SHP77 (cell line): Measurements from ENCODE around the gene MKS1.

Source experiments
- DNase-seq, 2 experiments: peaks; one replicate each; lab custom pipeline; 2025; lab: John Stamatoyannopoulos, UW

MKS1 gene

GRCh38 chr17:58244963-58245362 is 25.9 kb upstream of the MKS1 start:
- no peak for DNase-seq

- DNase-seq = no peak
Measured at GRCh38 chr17:58242171-58242784, 23.2 kb upstream of the MKS1 start.

- no peak for DNase-seq
Measured at GRCh38 chr17:58239987-58240386, 20.9 kb upstream of the MKS1 start.

GRCh38 chr17:58238147-58238634 is 19.1 kb upstream of the MKS1 start, which contains the start of gene LPO:
LPO (plus strand) TSS chr17:58238584; CDS start chr17:58242980, 4,396 bp downstream.
- DNase-seq = no peak

GRCh38 chr17:58236394-58236793 is 17.3 kb upstream of the MKS1 start:
- no peak for DNase-seq

- DNase-seq = no peak
Measured at GRCh38 chr17:58235821-58236220, 16.8 kb upstream of the MKS1 start.

GRCh38 chr17:58234512-58234911 is 15.5 kb upstream of the MKS1 start:
- no peak for DNase-seq

GRCh38 chr17:58233543-58233942 is 14.5 kb upstream of the MKS1 start:
- no peak for DNase-seq

GRCh38 chr17:58232707-58233156 is 13.7 kb upstream of the MKS1 start:
- no peak for DNase-seq

GRCh38 chr17:58231641-58232040 is 12.6 kb upstream of the MKS1 start:
- DNase-seq = no peak

- no peak for DNase-seq
Measured at GRCh38 chr17:58229881-58230280, 10.8 kb upstream of the MKS1 start.

- no peak for DNase-seq
Measured at GRCh38 chr17:58229384-58229783, 10.3 kb upstream of the MKS1 start.

GRCh38 chr17:58228679-58229078 is 9.6 kb upstream of the MKS1 start:
- no peak for DNase-seq

GRCh38 chr17:58227733-58228132 is 8.7 kb upstream of the MKS1 start:
- DNase-seq = no peak

- no peak for DNase-seq
Measured at GRCh38 chr17:58224315-58224714, 5.3 kb upstream of the MKS1 start.

GRCh38 chr17:58219789-58220183 is 731 bp upstream of the MKS1 start:
- no peak for DNase-seq

GRCh38 chr17:58217766-58218165 is 1.3 kb downstream of the MKS1 start:
- DNase-seq = no peak

GRCh38 chr17:58215685-58216084 is 3.4 kb downstream of the MKS1 start:
- no peak for DNase-seq

GRCh38 chr17:58210922-58211321 is 8.1 kb downstream of the MKS1 start:
- no peak for DNase-seq

GRCh38 chr17:58208344-58208743 is 10.7 kb downstream of the MKS1 start:
- no peak for DNase-seq

GRCh38 chr17:58207451-58207850 is 11.6 kb downstream of the MKS1 start:
- DNase-seq = no peak

- no peak for DNase-seq
Measured at GRCh38 chr17:58205936-58206335, 13.1 kb downstream of the MKS1 start.

- no peak for DNase-seq
Measured at GRCh38 chr17:58204796-58205195, 14.3 kb downstream of the MKS1 start.

- no peak for DNase-seq
Measured at GRCh38 chr17:58202859-58203258, 16.2 kb downstream of the MKS1 start.
